Osteoblast (primary cell): ENCODE results near the gene RNASET2. TPM values are rescaled to one million over a fixed set of nuclear protein-coding genes. Genes with fewer than 3 reads are reported as not detected.

Experiments
- DNase-seq: peaks from one replicate; pipeline ENCODE4 v3.0.0; 2011; ENCODE audit warnings: low spot score, mixed read lengths; ENCODE audit not compliant: insufficient read length; ENCODE audit errors: missing footprints
- H2AFZ ChIP-seq: 2 replicates; pipeline ENCODE4 v1.6.0; 2011; ENCODE audit warnings: mild to moderate bottlenecking, low read length
- H3K27ac ChIP-seq: 2 replicates; pipeline ENCODE4 v1.5.1; 2011; ENCODE audit warnings: mild to moderate bottlenecking, low read depth, low read length, moderate library complexity
- H3K27me3 ChIP-seq: 2 replicates; pipeline ENCODE4 v1.6.0; 2012; ENCODE audit warnings: mild to moderate bottlenecking, control low read depth, inconsistent platforms, low read length, moderate library complexity; ENCODE audit not compliant: insufficient read depth
- H3K36me3 ChIP-seq: 2 replicates; pipeline ENCODE4 v1.5.1; 2011; ENCODE audit warnings: mild to moderate bottlenecking, low read length, control low read depth, moderate library complexity; ENCODE audit not compliant: insufficient read depth
- H3K4me1 ChIP-seq: 2 replicates; pipeline ENCODE4 v1.5.1; 2011; ENCODE audit warnings: mild to moderate bottlenecking, low read length, control low read depth, moderate library complexity; ENCODE audit not compliant: insufficient read depth
- H3K4me2 ChIP-seq: 2 replicates; pipeline ENCODE4 v1.6.0; 2011; ENCODE audit warnings: mild to moderate bottlenecking, low read length; ENCODE audit not compliant: insufficient read depth
- H3K4me3 ChIP-seq: fragments of 200-600 bp; sonication (generic); 3 replicates; pipeline ENCODE4 v1.5.1; 2012; ENCODE audit warnings: mild to moderate bottlenecking, low read length, inconsistent platforms; ENCODE audit not compliant: insufficient read depth
- H3K79me2 ChIP-seq: 2 replicates; pipeline ENCODE4 v1.6.0; 2012; ENCODE audit warnings: mild to moderate bottlenecking, low read length, control low read depth, inconsistent platforms; ENCODE audit not compliant: insufficient read depth
- H3K9me3 ChIP-seq: 2 replicates; pipeline ENCODE4 v1.5.1; 2011; ENCODE audit warnings: low read depth, low read length, control low read depth
- H4K20me1 ChIP-seq: 2 replicates; pipeline ENCODE4 v1.6.0; 2012; ENCODE audit warnings: mild to moderate bottlenecking, low read length, control low read depth; ENCODE audit not compliant: insufficient read depth
- total RNA-seq: library from RNA; depleted of rRNA; stranded (reverse); fragments of >200 nt; gene quantifications from 2 replicates; pipeline ENCODE4 v1.2.3, GENCODE V29; 2012
- TF ChIP-seq, protein P1 (sequence below): IDR thresholded peaks from 2 replicates; pipeline ENCODE4 v1.5.1; 2011; ENCODE audit warnings: mild to moderate bottlenecking, low read depth, low read length, moderate library complexity; ENCODE audit errors: extremely low read depth

Gene RNASET2
- total RNA-seq, 1 donor: 47.8 TPM

DNA sequence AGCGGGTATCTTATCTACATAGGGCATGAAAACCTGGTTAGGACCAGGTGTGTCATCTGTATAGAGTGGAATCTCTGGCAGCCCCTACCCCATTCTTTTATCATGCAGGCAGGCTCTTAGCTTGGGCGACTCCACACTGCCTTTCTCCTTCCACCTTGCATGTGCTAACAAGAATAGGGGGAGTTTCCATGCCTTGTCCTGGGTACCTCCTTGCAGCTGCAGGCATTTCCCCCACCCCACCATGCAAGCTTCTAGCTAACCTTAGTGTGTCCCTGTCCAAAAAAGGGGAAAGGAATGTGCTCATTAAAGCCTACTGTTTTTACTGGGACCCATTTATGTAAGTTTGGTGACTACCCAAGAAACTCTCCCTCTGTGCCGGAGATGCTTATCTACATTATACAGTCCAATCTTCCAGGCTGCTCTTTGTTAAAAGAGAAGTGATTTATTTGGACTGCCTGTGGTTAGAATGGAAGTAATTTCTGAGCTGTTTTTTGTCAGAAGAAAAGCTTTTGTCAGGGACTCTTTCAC is 32.4 kb upstream of the RNASET2 start:
- H4K20me1 ChIP-seq: no peaks in the 10 kb centered on the region
- no peak overlapping the region for H2AFZ ChIP-seq
- H3K4me1 ChIP-seq: no peaks in the 10 kb centered on the region
- H3K27me3 ChIP-seq: no peaks in the 10 kb centered on the region
- H3K36me3 ChIP-seq: no peaks in the 10 kb centered on the region
- DNase-seq: no peak
- H3K79me2 ChIP-seq: peaks cover 42% of the 10 kb centered on the region
- TF ChIP-seq, protein P1, sequence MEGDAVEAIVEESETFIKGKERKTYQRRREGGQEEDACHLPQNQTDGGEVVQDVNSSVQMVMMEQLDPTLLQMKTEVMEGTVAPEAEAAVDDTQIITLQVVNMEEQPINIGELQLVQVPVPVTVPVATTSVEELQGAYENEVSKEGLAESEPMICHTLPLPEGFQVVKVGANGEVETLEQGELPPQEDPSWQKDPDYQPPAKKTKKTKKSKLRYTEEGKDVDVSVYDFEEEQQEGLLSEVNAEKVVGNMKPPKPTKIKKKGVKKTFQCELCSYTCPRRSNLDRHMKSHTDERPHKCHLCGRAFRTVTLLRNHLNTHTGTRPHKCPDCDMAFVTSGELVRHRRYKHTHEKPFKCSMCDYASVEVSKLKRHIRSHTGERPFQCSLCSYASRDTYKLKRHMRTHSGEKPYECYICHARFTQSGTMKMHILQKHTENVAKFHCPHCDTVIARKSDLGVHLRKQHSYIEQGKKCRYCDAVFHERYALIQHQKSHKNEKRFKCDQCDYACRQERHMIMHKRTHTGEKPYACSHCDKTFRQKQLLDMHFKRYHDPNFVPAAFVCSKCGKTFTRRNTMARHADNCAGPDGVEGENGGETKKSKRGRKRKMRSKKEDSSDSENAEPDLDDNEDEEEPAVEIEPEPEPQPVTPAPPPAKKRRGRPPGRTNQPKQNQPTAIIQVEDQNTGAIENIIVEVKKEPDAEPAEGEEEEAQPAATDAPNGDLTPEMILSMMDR: no peak
- H3K4me3 ChIP-seq: no peak overlapping the region
- no peaks in the 10 kb centered on the region for H3K9me3 ChIP-seq
- H3K4me2 ChIP-seq: no peak overlapping the region
- H3K27ac ChIP-seq: no peak overlapping the region

DNA sequence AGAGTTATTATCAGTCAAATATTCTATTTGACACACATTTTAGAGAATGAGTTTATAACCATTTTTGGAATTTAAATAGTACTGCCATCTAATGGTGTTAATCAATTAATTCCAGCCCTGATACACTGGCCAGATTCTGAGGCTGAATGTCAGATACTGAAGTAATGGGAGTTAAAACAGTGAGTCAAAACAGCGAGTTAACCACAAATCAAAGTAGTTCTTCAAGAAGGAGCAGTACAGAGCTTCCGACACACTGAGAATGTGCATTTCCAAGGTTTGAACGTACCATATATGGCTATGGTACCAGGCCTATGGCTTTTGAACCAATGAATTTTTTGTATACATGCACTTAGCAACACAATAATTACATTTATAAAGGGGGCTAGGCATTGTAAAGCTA is 31.6 kb upstream of the RNASET2 start:
- H3K4me3 ChIP-seq: no peak overlapping the region

GRCh38 chr6:166987448-166987847 is 31.1 kb upstream of the RNASET2 start:
- Histone ChIP-seq H3K4me1 (no peaks in the 10 kb centered on the region), H4K20me1 (no peaks in the 10 kb centered on the region), H3K27me3 (no peaks in the 10 kb centered on the region), H2AFZ (no peak overlapping the region), H3K4me3 (no peak overlapping the region), H3K9me3 (no peaks in the 10 kb centered on the region), H3K27ac (no peak overlapping the region), H3K4me2 (no peak overlapping the region), H3K36me3 (no peaks in the 10 kb centered on the region), H3K79me2 (peaks cover 34% of the 10 kb centered on the region)
- TF ChIP-seq, protein P1: no peak
- DNase-seq: no peak

More for the DNA sequence above, 31.6 kb upstream of the RNASET2 start:
- Histone ChIP-seq H3K79me2 (peaks cover 38% of the 10 kb centered on the region), H3K4me1 (no peaks in the 10 kb centered on the region), H2AFZ (peak overlapping the region; percentile 53), H4K20me1 (no peaks in the 10 kb centered on the region), H3K27ac (no peak overlapping the region), H3K36me3 (no peaks in the 10 kb centered on the region), H3K9me3 (no peaks in the 10 kb centered on the region), H3K27me3 (no peaks in the 10 kb centered on the region), H3K4me2 (no peak overlapping the region)
- TF ChIP-seq, protein P1: no peak
- no peak for DNase-seq

DNA sequence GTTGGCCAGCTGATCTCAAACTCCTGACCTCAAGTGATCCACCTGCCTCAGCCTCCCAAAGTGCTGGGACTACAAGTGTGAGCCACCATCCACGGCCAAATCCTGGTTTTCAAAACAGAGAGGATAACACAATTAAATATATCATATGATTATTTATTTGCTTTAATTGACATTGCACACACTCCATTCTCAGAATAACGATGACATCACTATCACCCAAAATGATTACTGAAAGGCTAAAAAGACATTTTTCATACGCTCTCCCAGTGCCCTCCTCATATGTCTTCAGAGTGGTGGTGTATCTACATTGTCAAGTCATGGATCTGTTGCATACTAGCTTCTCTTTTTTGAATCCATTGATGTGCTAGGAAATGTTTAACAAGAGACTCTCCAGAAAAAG is 24.4 kb upstream of the RNASET2 start:
- Histone ChIP-seq H3K27ac (no peak overlapping the region), H3K79me2 (peaks cover 13% of the 10 kb centered on the region), H3K9me3 (no peaks in the 10 kb centered on the region), H3K4me2 (no peak overlapping the region), H3K27me3 (no peaks in the 10 kb centered on the region), H3K4me1 (peaks cover 11% of the 10 kb centered on the region), H4K20me1 (no peaks in the 10 kb centered on the region), H2AFZ (no peak overlapping the region), H3K36me3 (no peaks in the 10 kb centered on the region), H3K4me3 (no peak overlapping the region)
- TF ChIP-seq, protein P1: no peak
- DNase-seq: no peak
